HepG2 (cell line): ENCODE data around the gene ZNF524. TPM values are rescaled to one million over a fixed set of nuclear protein-coding genes. Genes with fewer than 3 reads are reported as not detected.

ENCODE experiments used
- AKAP8 ChIP-seq: sonication (generic); formaldehyde crosslinking; IDR thresholded peaks from 2 replicates; pipeline ENCODE4 v1.5.1; 2020; ENCODE audit warnings: mild to moderate bottlenecking, missing genetic modification reagents
- ATF1 ChIP-seq: IDR thresholded peaks from 2 replicates; pipeline ENCODE4 v1.6.1; 2016; ENCODE audit warnings: mild to moderate bottlenecking, control low read depth
- ATM ChIP-seq: fragments of 450-650 bp; IDR thresholded peaks from 2 replicates; pipeline ENCODE4 v1.7.1; 2017; ENCODE audit warnings: mild to moderate bottlenecking, borderline replicate concordance
- CBX5 ChIP-seq: sonication (generic); formaldehyde crosslinking; IDR thresholded peaks from 2 replicates; pipeline ENCODE4 v1.4.0; 2020; ENCODE audit warnings: missing genetic modification reagents, borderline replicate concordance
- GFI1 ChIP-seq: sonication (generic); formaldehyde crosslinking; IDR thresholded peaks from 2 replicates; pipeline ENCODE4 v1.5.0; 2020; ENCODE audit warnings: missing genetic modification reagents, mild to moderate bottlenecking, borderline replicate concordance
- NBN ChIP-seq: fragments of 450-650 bp; conservative IDR thresholded peaks from 2 replicates; pipeline ENCODE4 v1.6.1; 2017
- TBL1XR1 ChIP-seq: fragments of 150-350 bp; IDR thresholded peaks from 2 replicates; pipeline ENCODE4 v1.6.1; 2014; ENCODE audit warnings: borderline replicate concordance, low read length; ENCODE audit not compliant: partially characterized antibody
- ZNF121 ChIP-seq: sonication (generic); formaldehyde crosslinking; IDR thresholded peaks from 2 replicates; pipeline ENCODE4 v1.5.0; 2020; ENCODE audit warnings: mild to moderate bottlenecking, missing genetic modification reagents
- ZNF251 ChIP-seq: sonication (generic); formaldehyde crosslinking; IDR thresholded peaks from 2 replicates; pipeline ENCODE4 v1.9.0; 2021; ENCODE audit warnings: mild to moderate bottlenecking, missing genetic modification reagents
- ZNF430 ChIP-seq: sonication (generic); formaldehyde crosslinking; IDR thresholded peaks from 2 replicates; pipeline ENCODE4 v1.9.0; 2021; ENCODE audit warnings: mild to moderate bottlenecking, missing genetic modification reagents
- ZNF558 ChIP-seq: sonication (generic); formaldehyde crosslinking; IDR thresholded peaks from 2 replicates; pipeline ENCODE4 v1.9.0; 2022; ENCODE audit warnings: mild to moderate bottlenecking, missing genetic modification reagents, borderline replicate concordance
- ZNF720 ChIP-seq: sonication (generic); formaldehyde crosslinking; IDR thresholded peaks from 2 replicates; pipeline ENCODE4 v1.4.0; 2020; ENCODE audit warnings: missing genetic modification reagents
- ZNF891 ChIP-seq: sonication (generic); formaldehyde crosslinking; IDR thresholded peaks from 2 replicates; pipeline ENCODE4 v1.5.0; 2020; ENCODE audit warnings: mild to moderate bottlenecking, missing genetic modification reagents
- polyA plus RNA-seq, 8 experiments: library from polyadenylated mRNA; depleted of rRNA in 3 of 8; stranded (reverse) in 7 of 8; unstranded in 1 of 8; fragments of >200 nt; fragmentation: Illumina TruSeq in 4 of 8; extraction: Trizol in 4 of 8; gene quantifications; 2 replicates each; pipeline versions ENCODE4 v1.2.1 to v1.2.3, GENCODE V29; 2011 to 2016; ENCODE audit warnings: low read depth in 4 of 8, missing spikeins in 1 of 8, mixed read lengths in 1 of 8; ENCODE audit not compliant: insufficient read depth in 1 of 8
- total RNA-seq, 5 experiments: library from RNA; depleted of rRNA; stranded (reverse); fragments of >200 nt; fragmentation: Illumina TruSeq; extraction: Trizol; gene quantifications; 2 replicates each; pipeline ENCODE4 v1.2.3, GENCODE V29; 2016; ENCODE audit warnings: low read depth in 1 of 5
- TF ChIP-seq, protein P1 (sequence below): sonication (generic); formaldehyde crosslinking; IDR thresholded peaks from 2 replicates; pipeline ENCODE4 v1.5.0; 2020; ENCODE audit warnings: mild to moderate bottlenecking, low read depth, missing genetic modification reagents, borderline replicate concordance
- TF ChIP-seq, protein P2 (sequence below): sonication (generic); formaldehyde crosslinking; IDR thresholded peaks from 2 replicates; pipeline ENCODE4 v1.8.0; 2022; ENCODE audit warnings: missing genetic modification reagents, mild to moderate bottlenecking, inconsistent platforms, borderline replicate concordance
- TF ChIP-seq, protein P3 (sequence below), 2 experiments: sonication (generic) in 1 of 2; formaldehyde crosslinking in 1 of 2; IDR thresholded peaks; 2 replicates each; pipeline versions ENCODE4 v1.6.1 to v1.9.0; 2014 to 2022; ENCODE audit warnings: antibody characterized with exemption in 1 of 2, borderline replicate concordance in 1 of 2, inconsistent platforms in 1 of 2, low read depth in 1 of 2, missing genetic modification reagents in 1 of 2
- TF ChIP-seq, protein P4 (sequence below): IDR thresholded peaks from 2 replicates; pipeline ENCODE4 v1.6.1; 2012; ENCODE audit warnings: low read length, improper control_type of control experiment

The ZNF524 gene
- total and polyA plus RNA-seq, 2 of the 13 experiments (the other 11 are each of a cell fraction or from before 2014, with no cell fraction given) = 3.2 to 4.6 TPM

DNA sequence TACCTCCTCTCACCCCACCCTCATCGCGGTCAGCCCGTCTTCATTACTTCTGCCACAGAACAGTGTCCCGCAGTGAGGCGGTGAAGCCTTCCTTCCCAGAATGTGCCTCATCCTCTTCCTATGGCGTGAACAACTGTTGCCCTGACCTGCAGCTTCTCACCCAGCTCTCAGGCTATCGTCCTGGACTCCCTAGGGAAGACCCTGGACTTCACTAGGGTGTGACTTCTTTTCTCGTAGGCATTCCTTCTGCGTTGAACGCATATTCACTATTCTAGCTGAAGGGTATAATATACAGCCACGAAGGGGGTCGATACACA, 6.3 kb downstream of the ZNF524 start (continued):
- TF ChIP-seq, protein P1, sequence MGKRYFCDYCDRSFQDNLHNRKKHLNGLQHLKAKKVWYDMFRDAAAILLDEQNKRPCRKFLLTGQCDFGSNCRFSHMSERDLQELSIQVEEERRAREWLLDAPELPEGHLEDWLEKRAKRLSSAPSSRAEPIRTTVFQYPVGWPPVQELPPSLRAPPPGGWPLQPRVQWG (CRISPR knock-in tag) = no peak
- TF ChIP-seq AKAP8 (CRISPR knock-in tag) = 0 out of 2 replicates have a peak, but pooled peaks have one; percentile 41
- no peak for TF ChIP-seq ATM
- 0 out of 2 replicates have a peak, but pooled peaks have one; percentile 41 for TF ChIP-seq ZNF720
- TF ChIP-seq NBN = no peak
- no peak for TF ChIP-seq ZNF430
- TF ChIP-seq, protein P2, sequence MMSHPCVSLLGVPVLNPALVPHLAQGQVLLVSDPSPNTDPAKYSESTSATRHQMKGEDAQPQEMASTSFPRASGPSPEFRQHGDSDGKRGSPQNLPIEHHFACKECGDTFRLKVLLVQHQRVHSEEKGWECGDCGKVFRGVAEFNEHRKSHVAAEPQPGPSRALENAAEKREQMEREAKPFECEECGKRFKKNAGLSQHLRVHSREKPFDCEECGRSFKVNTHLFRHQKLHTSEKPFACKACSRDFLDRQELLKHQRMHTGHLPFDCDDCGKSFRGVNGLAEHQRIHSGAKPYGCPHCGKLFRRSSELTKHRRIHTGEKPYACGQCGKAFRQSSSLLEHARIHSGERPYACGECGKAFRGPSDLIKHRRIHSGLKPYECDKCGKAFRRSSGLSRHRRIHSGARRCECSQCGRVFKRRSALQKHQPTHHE (CRISPR knock-in tag) = no peak
- TF ChIP-seq, protein P3, sequence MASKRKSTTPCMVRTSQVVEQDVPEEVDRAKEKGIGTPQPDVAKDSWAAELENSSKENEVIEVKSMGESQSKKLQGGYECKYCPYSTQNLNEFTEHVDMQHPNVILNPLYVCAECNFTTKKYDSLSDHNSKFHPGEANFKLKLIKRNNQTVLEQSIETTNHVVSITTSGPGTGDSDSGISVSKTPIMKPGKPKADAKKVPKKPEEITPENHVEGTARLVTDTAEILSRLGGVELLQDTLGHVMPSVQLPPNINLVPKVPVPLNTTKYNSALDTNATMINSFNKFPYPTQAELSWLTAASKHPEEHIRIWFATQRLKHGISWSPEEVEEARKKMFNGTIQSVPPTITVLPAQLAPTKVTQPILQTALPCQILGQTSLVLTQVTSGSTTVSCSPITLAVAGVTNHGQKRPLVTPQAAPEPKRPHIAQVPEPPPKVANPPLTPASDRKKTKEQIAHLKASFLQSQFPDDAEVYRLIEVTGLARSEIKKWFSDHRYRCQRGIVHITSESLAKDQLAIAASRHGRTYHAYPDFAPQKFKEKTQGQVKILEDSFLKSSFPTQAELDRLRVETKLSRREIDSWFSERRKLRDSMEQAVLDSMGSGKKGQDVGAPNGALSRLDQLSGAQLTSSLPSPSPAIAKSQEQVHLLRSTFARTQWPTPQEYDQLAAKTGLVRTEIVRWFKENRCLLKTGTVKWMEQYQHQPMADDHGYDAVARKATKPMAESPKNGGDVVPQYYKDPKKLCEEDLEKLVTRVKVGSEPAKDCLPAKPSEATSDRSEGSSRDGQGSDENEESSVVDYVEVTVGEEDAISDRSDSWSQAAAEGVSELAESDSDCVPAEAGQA (IDR thresholded peaks at IDR 0.05; ENCODE audit: low read depth) = no peak
- TF ChIP-seq, protein P3 (CRISPR knock-in tag; IDR thresholded peaks at IDR 0.05; ENCODE audit: borderline replicate concordance) = no peak
- TF ChIP-seq, protein P4, sequence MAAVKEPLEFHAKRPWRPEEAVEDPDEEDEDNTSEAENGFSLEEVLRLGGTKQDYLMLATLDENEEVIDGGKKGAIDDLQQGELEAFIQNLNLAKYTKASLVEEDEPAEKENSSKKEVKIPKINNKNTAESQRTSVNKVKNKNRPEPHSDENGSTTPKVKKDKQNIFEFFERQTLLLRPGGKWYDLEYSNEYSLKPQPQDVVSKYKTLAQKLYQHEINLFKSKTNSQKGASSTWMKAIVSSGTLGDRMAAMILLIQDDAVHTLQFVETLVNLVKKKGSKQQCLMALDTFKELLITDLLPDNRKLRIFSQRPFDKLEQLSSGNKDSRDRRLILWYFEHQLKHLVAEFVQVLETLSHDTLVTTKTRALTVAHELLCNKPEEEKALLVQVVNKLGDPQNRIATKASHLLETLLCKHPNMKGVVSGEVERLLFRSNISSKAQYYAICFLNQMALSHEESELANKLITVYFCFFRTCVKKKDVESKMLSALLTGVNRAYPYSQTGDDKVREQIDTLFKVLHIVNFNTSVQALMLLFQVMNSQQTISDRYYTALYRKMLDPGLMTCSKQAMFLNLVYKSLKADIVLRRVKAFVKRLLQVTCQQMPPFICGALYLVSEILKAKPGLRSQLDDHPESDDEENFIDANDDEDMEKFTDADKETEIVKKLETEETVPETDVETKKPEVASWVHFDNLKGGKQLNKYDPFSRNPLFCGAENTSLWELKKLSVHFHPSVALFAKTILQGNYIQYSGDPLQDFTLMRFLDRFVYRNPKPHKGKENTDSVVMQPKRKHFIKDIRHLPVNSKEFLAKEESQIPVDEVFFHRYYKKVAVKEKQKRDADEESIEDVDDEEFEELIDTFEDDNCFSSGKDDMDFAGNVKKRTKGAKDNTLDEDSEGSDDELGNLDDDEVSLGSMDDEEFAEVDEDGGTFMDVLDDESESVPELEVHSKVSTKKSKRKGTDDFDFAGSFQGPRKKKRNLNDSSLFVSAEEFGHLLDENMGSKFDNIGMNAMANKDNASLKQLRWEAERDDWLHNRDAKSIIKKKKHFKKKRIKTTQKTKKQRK = no peak
- TF ChIP-seq GFI1 (CRISPR knock-in tag) = no peak
- TF ChIP-seq TBL1XR1 = no peak
- no peak for TF ChIP-seq ZNF891 (CRISPR knock-in tag)
- 0 out of 2 replicates have a peak, but pooled peaks have one; percentile 11 for TF ChIP-seq CBX5 (CRISPR knock-in tag)
- no peak for TF ChIP-seq ZNF251 (CRISPR knock-in tag)
- TF ChIP-seq ZNF121 (CRISPR knock-in tag) = no peak
- TF ChIP-seq ATF1 (CRISPR knock-in tag) = no peak
- TF ChIP-seq ZNF558 = no peak
